Amniotic stem cell (primary cell): ENCODE measurements around the gene FGFBP1.
A peak's percentile ranks its signal among the peaks of the same experiment; 100 is the strongest.
"Not testable (repeated sequence)": the region's sequence is repeated elsewhere in the genome, so short reads cannot be mapped to it uniquely, and the experiment has no call there.

Experiments
- DNase-seq: peaks from one replicate; lab custom pipeline; 2025; lab: John Stamatoyannopoulos, UW

The FGFBP1 gene

DNA sequence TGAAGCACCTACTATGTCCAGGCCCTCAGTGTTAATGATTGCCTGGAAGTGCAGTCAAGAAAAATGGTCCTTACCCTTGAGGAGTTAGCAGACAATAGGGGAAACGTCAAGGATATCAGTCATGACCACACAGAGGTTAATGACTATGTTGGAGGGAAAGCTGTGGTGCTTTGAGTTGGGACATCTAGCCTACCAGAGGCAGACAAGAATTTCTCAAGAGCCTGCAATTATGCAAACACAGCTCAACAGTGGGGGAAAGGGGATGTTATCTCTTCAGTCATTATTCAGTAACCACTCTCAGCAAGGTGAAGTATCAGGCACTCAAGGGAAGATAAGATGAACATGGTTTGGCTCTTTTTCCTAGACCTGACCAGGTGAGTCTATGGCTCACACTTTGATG, 7.0 kb upstream of the FGFBP1 start:
- DNase-seq, result no peak

DNA sequence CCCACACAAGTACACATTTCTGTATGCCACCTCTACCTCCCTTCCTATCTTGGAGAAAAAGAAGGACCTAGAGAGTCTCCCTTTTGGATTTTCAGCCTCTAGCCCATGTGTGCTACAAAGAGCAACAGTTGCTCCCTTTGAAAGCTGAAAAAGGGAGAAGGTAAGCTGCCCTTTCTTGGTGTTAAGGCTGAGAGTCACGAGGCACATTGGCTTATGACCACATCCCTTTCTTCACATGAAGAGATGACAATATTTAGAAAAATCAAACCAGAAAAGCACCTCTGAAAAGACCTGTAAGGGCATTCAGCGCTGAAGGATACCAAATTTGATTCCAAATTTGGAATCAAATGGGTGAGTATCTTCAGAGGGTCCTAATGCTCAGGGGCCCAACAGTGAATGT, 6.4 kb upstream of the FGFBP1 start:
- DNase-seq, result no peak

- DNase-seq, result no peak
These were observed 3.7 kb upstream of the FGFBP1 start for GRCh38 chr4:15942283-15942682.

DNA sequence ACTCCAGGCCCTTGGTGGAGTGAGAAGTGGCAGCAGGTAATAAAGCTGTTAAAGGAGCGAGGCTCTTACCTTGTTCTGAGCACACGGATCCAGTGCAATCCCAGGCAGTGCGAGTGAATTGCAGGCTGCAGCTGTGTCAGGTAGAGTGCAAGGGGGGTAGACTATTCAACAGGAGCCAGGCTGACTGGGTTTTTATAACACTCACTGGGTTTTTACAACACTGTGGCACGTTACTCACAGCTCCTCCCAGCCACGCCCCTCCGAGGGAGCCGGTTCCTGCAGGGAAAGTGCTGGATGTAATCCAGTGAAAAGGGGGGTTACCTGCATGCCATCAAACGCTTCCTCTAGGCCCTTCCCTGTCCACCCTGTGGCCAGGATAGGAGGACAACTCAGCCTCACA, 358 bp downstream of the FGFBP1 start:
- no peak for DNase-seq

DNA sequence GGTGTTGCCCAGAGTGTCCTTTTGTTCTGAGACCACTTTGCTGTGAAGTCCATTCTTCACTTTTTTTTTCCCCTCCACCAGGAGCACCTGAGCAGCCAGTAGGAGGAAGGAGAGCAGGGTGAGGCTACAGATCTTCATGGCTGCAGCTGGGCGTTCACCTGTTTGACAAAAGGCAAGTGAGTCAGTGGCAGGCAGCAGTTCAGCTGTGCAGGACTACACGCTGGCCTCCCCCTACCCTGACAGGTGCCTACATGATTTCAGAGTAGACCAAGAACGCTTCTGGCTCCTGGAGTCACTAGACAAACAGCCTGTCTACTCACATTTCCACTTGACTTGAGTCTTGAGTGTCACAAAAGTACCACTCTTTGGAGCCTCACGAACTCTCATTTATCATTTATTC, 2.0 kb downstream of the FGFBP1 start:
- no peak for DNase-seq

GRCh38 chr4:15935504-15936402, 2.8 kb downstream of the FGFBP1 start:
- no peak for DNase-seq

GRCh38 chr4:15934259-15934658, 4.3 kb downstream of the FGFBP1 start:
- DNase-seq, result no peak

GRCh38 chr4:15931451-15932210, 6.9 kb downstream of the FGFBP1 start:
- DNase-seq, result no peak

DNA sequence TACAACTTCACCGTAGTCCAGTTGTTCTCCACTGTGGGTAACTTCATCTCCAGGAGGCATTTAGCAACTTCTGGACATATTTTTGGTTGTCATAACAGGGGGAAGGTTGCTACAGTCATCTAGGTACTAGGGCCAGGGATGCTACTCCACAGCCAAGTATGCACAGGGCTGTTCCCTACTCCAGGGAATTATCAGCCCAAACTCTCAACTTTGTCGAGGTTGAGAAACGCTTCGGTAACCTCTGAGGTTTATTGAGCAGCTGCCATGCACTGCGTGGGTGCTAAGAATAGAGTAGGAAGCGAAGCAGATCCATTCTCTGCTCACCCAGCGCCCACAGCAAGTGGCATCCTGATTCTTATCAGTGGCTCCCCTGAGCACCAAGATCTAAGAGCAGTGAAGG, 8.2 kb downstream of the FGFBP1 start:
- DNase-seq, result no peak

GRCh38 chr4:15929540-15929939, 9.0 kb downstream of the FGFBP1 start:
- DNase-seq, result no peak

DNA sequence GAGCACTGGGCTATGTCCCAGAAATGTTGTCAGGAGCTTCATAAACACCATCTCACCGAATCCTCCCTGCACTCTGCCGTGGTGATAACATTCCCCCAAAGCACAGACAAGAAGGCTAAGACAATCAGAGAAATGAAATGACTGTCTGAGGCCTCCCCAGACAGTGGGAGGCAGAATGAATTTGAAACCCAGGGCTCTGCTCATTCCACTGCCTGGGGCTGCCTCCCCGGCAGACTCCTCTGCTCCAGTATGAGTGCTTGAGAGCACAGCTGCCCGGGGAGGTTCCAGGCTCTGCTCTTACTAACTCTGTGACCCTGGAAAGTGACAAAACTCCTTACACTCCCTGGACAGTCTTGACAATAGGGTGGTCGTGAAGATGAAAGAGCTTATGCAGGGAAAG, 9.7 kb downstream of the FGFBP1 start:
- no peak for DNase-seq

- no peak for DNase-seq
These were observed 12.1 kb downstream of the FGFBP1 start for GRCh38 chr4:15926486-15926885.

DNA sequence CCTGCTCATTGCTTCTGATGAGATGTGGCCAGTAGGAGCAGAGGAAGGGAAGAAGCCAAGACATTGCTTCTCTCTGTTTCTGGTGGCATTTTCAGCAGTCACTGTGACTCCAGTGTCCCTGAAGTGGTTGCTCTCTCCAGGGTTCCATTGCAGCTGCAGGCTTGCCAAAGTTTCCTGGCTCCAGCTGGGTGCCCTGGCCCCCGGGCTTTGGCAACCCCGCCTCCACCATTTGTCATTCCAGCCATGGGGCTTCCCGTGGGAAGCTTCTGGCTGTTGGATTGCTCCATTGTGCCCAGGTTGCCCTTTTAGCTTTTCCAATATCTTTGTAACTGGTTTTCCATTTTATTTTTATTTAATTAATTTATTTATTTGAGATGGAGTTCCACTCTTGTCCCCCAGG, 12.7 kb downstream of the FGFBP1 start:
- no peak for DNase-seq

DNA sequence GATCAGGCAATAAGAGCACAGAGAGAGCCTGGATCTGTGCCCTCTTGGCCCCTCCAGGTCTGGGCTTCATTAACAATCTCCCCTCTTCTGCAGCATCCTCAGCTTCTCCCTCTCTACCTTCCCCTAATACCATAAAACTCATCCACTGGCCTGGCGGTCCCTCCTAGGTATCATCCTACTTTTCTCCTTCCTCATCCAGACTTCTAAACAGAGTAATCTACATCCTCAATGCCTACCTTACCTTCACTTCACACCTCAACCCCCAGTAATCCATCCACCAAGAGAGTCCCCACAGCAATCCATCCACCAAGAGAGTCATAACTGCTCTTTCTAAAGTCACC, 17.0 kb downstream of the FGFBP1 start:
- DNase-seq, result no peak

GRCh38 chr4:15920723-15921591, 17.6 kb downstream of the FGFBP1 start:
- peak; percentile 86 for DNase-seq

- no peak for DNase-seq
These were observed 19.9 kb downstream of the FGFBP1 start for GRCh38 chr4:15918484-15919129.

GRCh38 chr4:15917297-15917696, 21.2 kb downstream of the FGFBP1 start:
- no peak for DNase-seq

GRCh38 chr4:15916358-15916757, 22.2 kb downstream of the FGFBP1 start:
- DNase-seq, result not testable (repeated sequence)

GRCh38 chr4:15914736-15915135, 23.8 kb downstream of the FGFBP1 start:
- DNase-seq, result no peak

DNA sequence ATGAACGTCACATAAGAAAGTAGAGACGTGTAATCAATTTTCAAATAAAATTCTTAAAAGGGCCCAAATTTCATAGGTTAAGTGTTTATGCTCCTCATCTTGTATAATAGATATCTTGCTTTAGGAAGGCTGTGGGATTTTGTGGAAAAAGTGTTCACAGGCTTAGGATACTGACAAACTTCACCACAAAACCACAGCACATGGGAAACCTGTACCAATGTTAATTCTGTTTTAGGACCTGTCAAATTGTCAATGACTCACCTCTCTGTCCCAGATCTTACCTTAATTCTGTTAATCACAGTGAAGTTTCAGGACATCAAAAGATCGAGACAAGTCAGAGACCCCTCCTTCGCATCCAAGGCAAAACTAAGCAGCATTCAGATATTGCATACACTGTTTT, 24.2 kb downstream of the FGFBP1 start:
- no peak for DNase-seq

- DNase-seq, result peak; percentile 73
These were observed 24.9 kb downstream of the FGFBP1 start for GRCh38 chr4:15913631-15913970.
